ENCODE results near the gene CCDC102A. TPM values are rescaled to one million over a fixed set of nuclear protein-coding genes. Genes with fewer than 3 reads are reported as not detected.
"Not testable (repeated sequence)": the region's sequence is repeated elsewhere in the genome, so short reads cannot be mapped to it uniquely, and the experiment has no call there.

CCDC102A gene
- total RNA-seq, 1 donor = 1.9 TPM

DNA sequence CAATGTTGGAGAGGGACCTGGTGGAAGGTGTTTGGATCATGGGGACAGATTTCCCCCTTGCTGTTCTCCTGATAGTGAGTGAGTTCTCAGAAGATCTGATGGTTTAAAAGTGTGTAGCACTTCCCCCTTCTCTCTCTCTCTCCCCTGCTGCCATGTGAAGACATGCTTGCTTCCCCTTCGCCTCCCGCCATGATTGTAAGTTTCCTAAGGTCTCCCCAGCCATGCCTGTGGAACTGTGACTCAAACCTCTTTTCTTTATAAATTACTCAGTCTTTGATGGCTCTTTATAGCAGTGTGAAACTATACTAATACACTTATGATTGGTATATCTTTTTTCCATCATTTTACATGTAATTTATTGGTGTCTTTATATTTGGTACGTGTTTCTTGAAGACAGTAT, 19.5 kb upstream of the CCDC102A start:
- H3K9me3 ChIP-seq (ENCODE audit: low read depth, low read length) = no peaks in the 10 kb centered on the region
- H3K4me3 ChIP-seq (ENCODE audit: low read length) = no peak overlapping the region

GRCh38 chr16:57551057-57551456, 14.7 kb upstream of the CCDC102A start:
- H3K4me1 ChIP-seq (ENCODE audit: insufficient read depth, low read length) = peaks cover 17% of the 10 kb centered on the region
- no peak overlapping the region for H3K4me3 ChIP-seq (ENCODE audit: low read length)
- peaks cover 3% of the 10 kb centered on the region for H3K27me3 ChIP-seq (ENCODE audit: insufficient read depth, low read length)
- H3K9me3 ChIP-seq (ENCODE audit: low read depth, low read length) = no peaks in the 10 kb centered on the region

More for the DNA sequence above, 19.5 kb upstream of the CCDC102A start:
- peaks cover 15% of the 10 kb centered on the region for H3K4me1 ChIP-seq (ENCODE audit: insufficient read depth, low read length)
- no peaks in the 10 kb centered on the region for H3K27me3 ChIP-seq (ENCODE audit: insufficient read depth, low read length)

DNA sequence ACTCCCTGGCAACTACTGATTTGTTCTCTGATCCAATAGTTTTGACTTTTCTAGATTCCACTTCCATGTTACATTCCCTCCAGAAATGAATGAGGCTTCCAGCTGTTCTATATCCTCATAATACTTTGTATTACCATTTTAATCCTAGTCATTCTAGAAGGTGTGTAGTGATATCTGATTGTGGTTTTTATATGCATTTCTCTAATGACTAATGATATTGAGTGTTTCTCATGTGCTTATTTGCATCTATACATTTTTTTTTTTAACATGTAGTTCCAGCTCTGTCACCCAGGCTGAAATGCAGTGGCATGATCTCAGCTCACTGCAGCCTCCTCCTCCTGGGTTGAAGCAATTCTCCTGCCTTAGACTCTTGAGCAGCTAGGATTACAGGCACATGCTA, 13.4 kb upstream of the CCDC102A start:
- no peaks in the 10 kb centered on the region for H3K9me3 ChIP-seq (ENCODE audit: low read depth, low read length)
- H3K27me3 ChIP-seq (ENCODE audit: insufficient read depth, low read length) = peaks cover 5% of the 10 kb centered on the region
- no peak overlapping the region for H3K4me3 ChIP-seq (ENCODE audit: low read length)
- H3K4me1 ChIP-seq (ENCODE audit: insufficient read depth, low read length) = peaks cover 28% of the 10 kb centered on the region

DNA sequence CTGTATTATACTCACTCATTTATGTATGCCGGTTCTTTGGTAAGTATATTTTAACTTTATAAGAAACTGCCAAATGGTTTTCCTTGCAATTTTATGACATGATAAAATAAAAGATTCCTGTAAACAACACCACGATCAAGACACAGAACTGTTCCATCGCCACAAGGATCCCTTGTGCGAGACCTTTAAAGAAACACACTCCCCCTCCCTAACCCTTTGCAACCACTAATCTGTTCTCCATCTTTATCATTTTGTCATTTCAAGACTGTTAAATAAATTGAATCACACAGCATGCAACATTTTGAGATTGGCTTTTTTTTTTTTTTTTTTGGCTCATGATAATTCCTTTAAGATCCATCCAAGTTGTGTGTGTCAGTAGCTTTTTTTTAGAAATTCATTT, 12.0 kb upstream of the CCDC102A start:
- Histone ChIP-seq H3K4me3 (ENCODE audit: low read length) (no peak overlapping the region), H3K9me3 (ENCODE audit: low read depth, low read length) (no peaks in the 10 kb centered on the region), H3K4me1 (ENCODE audit: insufficient read depth, low read length) (peaks cover 41% of the 10 kb centered on the region), H3K27me3 (ENCODE audit: insufficient read depth, low read length) (peaks cover 5% of the 10 kb centered on the region)

GRCh38 chr16:57547524-57547923, 11.2 kb upstream of the CCDC102A start:
- H3K27me3 ChIP-seq (ENCODE audit: insufficient read depth, low read length); H3K4me3 ChIP-seq (ENCODE audit: low read length); H3K9me3 ChIP-seq (ENCODE audit: low read depth, low read length): not testable (repeated sequence)
- peaks cover 50% of the 10 kb centered on the region for H3K4me1 ChIP-seq (ENCODE audit: insufficient read depth, low read length)

DNA sequence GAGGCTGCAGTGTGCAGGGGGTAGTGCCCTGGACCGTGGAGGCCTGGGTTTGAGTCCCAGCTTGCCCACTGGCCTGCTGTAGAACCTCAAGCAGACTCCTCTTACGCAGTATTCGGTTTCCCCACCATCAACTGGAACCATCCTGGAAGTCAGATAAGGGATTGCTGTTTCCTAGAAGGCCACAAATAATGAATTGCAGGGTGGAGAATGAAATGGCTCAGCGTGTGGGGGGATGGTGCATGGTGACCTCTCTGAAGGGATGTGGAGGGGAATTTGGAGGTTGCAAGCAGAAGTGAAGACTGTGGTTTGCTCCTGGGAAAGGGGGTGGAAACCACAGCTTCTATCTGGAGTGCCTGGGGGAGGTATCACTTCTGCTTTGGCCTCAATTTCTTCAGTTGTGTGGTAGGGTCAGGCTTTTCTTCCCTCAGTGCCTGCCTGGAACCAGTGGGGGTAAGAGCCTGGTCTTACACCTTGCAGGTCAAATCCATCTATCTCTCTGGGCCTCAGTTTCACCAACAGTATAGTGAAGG, 7.8 kb upstream of the CCDC102A start:
- Histone ChIP-seq H3K27me3 (ENCODE audit: insufficient read depth, low read length) (peaks cover 5% of the 10 kb centered on the region), H3K9me3 (ENCODE audit: low read depth, low read length) (no peaks in the 10 kb centered on the region), H3K4me3 (ENCODE audit: low read length) (peak overlapping the region; percentile 46), H3K4me1 (ENCODE audit: insufficient read depth, low read length) (peaks cover 75% of the 10 kb centered on the region)

DNA sequence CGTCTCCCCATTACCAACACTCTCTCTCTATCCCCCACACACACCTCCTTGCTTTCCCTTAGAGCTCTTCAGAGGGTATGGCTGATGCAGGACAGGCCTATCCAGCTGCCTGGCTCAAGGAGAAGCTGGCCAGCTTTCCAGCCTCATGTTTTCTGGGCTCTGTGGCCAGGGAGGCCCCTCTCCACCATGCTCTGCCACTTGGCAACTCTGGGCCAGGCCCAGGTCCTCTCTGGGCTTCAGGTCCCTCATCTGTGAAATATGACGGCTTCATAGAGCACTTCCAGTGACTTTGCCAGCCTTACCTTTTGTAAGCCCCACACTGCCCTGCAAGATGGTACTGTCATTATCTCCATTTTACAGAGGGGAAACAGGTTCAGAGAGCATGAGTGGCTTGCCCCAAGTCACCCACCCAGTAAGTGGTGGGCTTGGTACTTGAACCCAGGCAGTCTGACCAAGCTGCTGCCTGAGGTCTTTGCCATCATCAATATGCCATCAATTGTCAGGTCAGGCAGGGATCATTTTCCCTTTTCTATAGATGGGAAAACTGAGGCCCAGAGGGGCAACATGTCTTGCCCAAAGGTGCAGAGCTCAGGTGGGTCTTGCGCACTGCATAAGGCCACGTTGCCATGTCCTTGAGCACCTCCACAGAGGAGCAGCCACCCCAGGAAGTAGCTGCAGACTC, 5.5 kb upstream of the CCDC102A start:
- Histone ChIP-seq H3K4me1 (ENCODE audit: insufficient read depth, low read length) (peaks cover 87% of the 10 kb centered on the region), H3K27me3 (ENCODE audit: insufficient read depth, low read length) (peaks cover 17% of the 10 kb centered on the region), H3K4me3 (ENCODE audit: low read length) (peak overlapping the region; percentile 46)

GRCh38 chr16:57540906-57541753, 4.8 kb upstream of the CCDC102A start:
- H3K4me3 ChIP-seq (ENCODE audit: low read length) = no peak overlapping the region
- peaks cover 20% of the 10 kb centered on the region for H3K27me3 ChIP-seq (ENCODE audit: insufficient read depth, low read length)
- H3K9me3 ChIP-seq (ENCODE audit: low read depth, low read length) = no peaks in the 10 kb centered on the region
- H3K4me1 ChIP-seq (ENCODE audit: insufficient read depth, low read length) = peaks cover 92% of the 10 kb centered on the region

More for the DNA sequence above, 5.5 kb upstream of the CCDC102A start:
- H3K9me3 ChIP-seq (ENCODE audit: low read depth, low read length) = no peaks in the 10 kb centered on the region

DNA sequence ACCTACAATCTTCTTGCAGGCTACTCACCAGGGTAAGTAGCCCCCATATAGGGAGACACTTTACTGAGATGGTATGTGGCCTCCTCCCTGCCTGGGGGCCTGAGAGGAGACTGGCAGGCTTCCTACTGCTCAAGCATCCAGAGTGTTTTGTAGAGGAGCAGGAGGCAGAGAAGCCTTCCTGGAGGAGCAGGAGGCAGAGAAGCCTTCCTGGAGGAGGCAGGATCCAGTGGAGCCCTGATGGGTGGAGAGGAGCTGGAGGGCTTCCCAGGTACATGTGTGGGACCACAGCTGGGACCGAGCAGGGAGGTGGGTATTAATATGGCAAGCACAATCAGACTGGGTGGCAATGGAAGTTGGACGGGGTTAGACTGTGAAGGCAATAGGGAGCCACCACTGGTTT, 4.0 kb upstream of the CCDC102A start:
- Histone ChIP-seq H3K9me3 (ENCODE audit: low read depth, low read length) (no peaks in the 10 kb centered on the region), H3K4me1 (ENCODE audit: insufficient read depth, low read length) (peaks cover 91% of the 10 kb centered on the region), H3K27me3 (ENCODE audit: insufficient read depth, low read length) (peaks cover 20% of the 10 kb centered on the region), H3K4me3 (ENCODE audit: low read length) (no peak overlapping the region)

- Histone ChIP-seq H3K9me3 (ENCODE audit: low read depth, low read length) (no peaks in the 10 kb centered on the region), H3K4me3 (ENCODE audit: low read length) (no peak overlapping the region), H3K4me1 (ENCODE audit: insufficient read depth, low read length) (peaks cover 90% of the 10 kb centered on the region), H3K27me3 (ENCODE audit: insufficient read depth, low read length) (peaks cover 17% of the 10 kb centered on the region)
These were observed 2.9 kb upstream of the CCDC102A start for GRCh38 chr16:57539072-57539796.

DNA sequence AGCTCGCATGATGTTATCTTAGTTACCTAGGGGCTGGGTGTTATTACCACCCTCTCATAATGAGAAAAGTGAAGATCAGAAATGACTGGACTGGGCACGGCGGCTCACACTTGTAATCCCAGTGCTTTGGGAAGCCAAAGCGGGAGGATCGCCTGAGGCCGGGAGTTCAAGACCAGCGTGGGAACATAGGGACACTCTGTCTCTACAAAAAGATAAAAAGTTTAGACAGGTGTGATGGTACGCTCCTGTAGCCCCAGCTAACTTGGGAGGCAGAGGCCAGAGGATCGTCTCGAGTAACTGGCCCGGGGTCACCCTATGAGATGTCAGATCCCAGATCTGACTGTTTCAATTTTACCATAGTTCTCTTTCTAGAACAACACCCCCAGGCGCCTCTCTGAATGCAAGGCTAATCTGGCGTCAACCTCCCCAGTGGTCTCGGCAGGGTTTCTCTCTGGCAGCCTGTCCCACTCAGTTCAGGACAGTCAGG, 1.9 kb upstream of the CCDC102A start:
- H3K9me3 ChIP-seq (ENCODE audit: low read depth, low read length) = no peaks in the 10 kb centered on the region
- no peak overlapping the region for H3K4me3 ChIP-seq (ENCODE audit: low read length)
- peaks cover 17% of the 10 kb centered on the region for H3K27me3 ChIP-seq (ENCODE audit: insufficient read depth, low read length)
- peaks cover 90% of the 10 kb centered on the region for H3K4me1 ChIP-seq (ENCODE audit: insufficient read depth, low read length)

- Histone ChIP-seq H3K4me3 (ENCODE audit: low read length) (no peak overlapping the region), H3K27me3 (ENCODE audit: insufficient read depth, low read length) (peaks cover 17% of the 10 kb centered on the region), H3K9me3 (ENCODE audit: low read depth, low read length) (no peaks in the 10 kb centered on the region), H3K4me1 (ENCODE audit: insufficient read depth, low read length) (peaks cover 89% of the 10 kb centered on the region)
These were observed 1.3 kb upstream of the CCDC102A start for GRCh38 chr16:57537581-57538234.

- peaks cover 17% of the 10 kb centered on the region for H3K27me3 ChIP-seq (ENCODE audit: insufficient read depth, low read length)
- peaks cover 89% of the 10 kb centered on the region for H3K4me1 ChIP-seq (ENCODE audit: insufficient read depth, low read length)
- H3K4me3 ChIP-seq (ENCODE audit: low read length) = peak overlapping the region; percentile 47
- H3K9me3 ChIP-seq (ENCODE audit: low read depth, low read length) = no peaks in the 10 kb centered on the region
These were observed 779 bp upstream of the CCDC102A start for GRCh38 chr16:57537194-57537505.

GRCh38 chr16:57535680-57536305, 578 bp downstream of the CCDC102A start:
- peaks cover 17% of the 10 kb centered on the region for H3K27me3 ChIP-seq (ENCODE audit: insufficient read depth, low read length)
- H3K4me1 ChIP-seq (ENCODE audit: insufficient read depth, low read length) = peaks cover 88% of the 10 kb centered on the region

More at GRCh38 chr16:57535680-57536305, 578 bp downstream of the CCDC102A start:
- H3K9me3 ChIP-seq (ENCODE audit: low read depth, low read length) = no peaks in the 10 kb centered on the region
- peak overlapping the region; percentile 47 for H3K4me3 ChIP-seq (ENCODE audit: low read length)

Measured in mononuclear cell (primary cell).